HepG2 (cell line): ENCODE results near the gene NEU1. TPM values are rescaled to one million over a fixed set of nuclear protein-coding genes. Genes with fewer than 3 reads are reported as not detected.

Experiments
- AGO1 ChIP-seq: fragments of 200-400 bp; formaldehyde crosslinking; IDR thresholded peaks from 2 replicates; pipeline ENCODE4 v1.6.1; 2017; ENCODE audit warnings: mild to moderate bottlenecking, low read depth, low read length, moderate library complexity; ENCODE audit not compliant: poor library complexity, severe bottlenecking
- ARNT ChIP-seq: fragments of 450-650 bp; IDR thresholded peaks from 2 replicates; pipeline ENCODE4 v1.6.1; 2017
- BORCS8-MEF2B ChIP-seq: sonication (generic); formaldehyde crosslinking; IDR thresholded peaks from 2 replicates; pipeline ENCODE4 v1.8.0; 2022; ENCODE audit warnings: mild to moderate bottlenecking, missing genetic modification reagents
- GPN1 ChIP-seq: sonication (generic); formaldehyde crosslinking; IDR thresholded peaks from 2 replicates; pipeline ENCODE4 v1.5.1; 2020; ENCODE audit warnings: missing genetic modification reagents, borderline replicate concordance
- KLF13 ChIP-seq: sonication (generic); formaldehyde crosslinking; IDR thresholded peaks from 2 replicates; pipeline ENCODE4 v1.4.0; 2020; ENCODE audit warnings: mild to moderate bottlenecking, missing genetic modification reagents
- MATR3 ChIP-seq: sonication (generic); formaldehyde crosslinking; IDR thresholded peaks from 2 replicates; pipeline ENCODE4 v1.4.0; 2020; ENCODE audit warnings: missing genetic modification reagents
- NFE2L2 ChIP-seq: fragments of 150-350 bp; IDR thresholded peaks from 2 replicates; pipeline ENCODE4 v1.6.1; 2014; ENCODE audit warnings: low read length
- PATZ1 ChIP-seq: sonication (generic); formaldehyde crosslinking; IDR thresholded peaks from 2 replicates; pipeline ENCODE4 v1.4.0; 2020; ENCODE audit warnings: missing genetic modification reagents
- TBX3 ChIP-seq: fragments of 450-650 bp; IDR thresholded peaks from 2 replicates; pipeline ENCODE4 v1.6.1; 2017; ENCODE audit warnings: antibody characterized with exemption, mild to moderate bottlenecking, inconsistent platforms, borderline replicate concordance
- TGIF2 ChIP-seq: IDR thresholded peaks from 2 replicates; pipeline ENCODE4 v1.6.1; 2016; ENCODE audit warnings: control low read depth, missing compliant biosample characterization
- TP53 ChIP-seq: sonication (generic); formaldehyde crosslinking; conservative IDR thresholded peaks from 2 replicates; pipeline ENCODE4 v1.4.0; 2020; ENCODE audit warnings: missing genetic modification reagents
- ZNF234 ChIP-seq: sonication (generic); formaldehyde crosslinking; conservative IDR thresholded peaks from 2 replicates; pipeline ENCODE4 v1.5.1; 2020; ENCODE audit warnings: mild to moderate bottlenecking, missing genetic modification reagents
- ZNF350 ChIP-seq: sonication (generic); formaldehyde crosslinking; IDR thresholded peaks from 2 replicates; pipeline ENCODE4 v1.4.0; 2020; ENCODE audit warnings: mild to moderate bottlenecking, low read depth, missing genetic modification reagents, borderline replicate concordance
- ZNF446 ChIP-seq: sonication (generic); formaldehyde crosslinking; IDR thresholded peaks from 2 replicates; pipeline ENCODE4 v1.5.0; 2020; ENCODE audit warnings: mild to moderate bottlenecking, missing genetic modification reagents
- ZNF646 ChIP-seq: sonication (generic); formaldehyde crosslinking; IDR thresholded peaks from 2 replicates; pipeline ENCODE4 v1.9.0; 2021; ENCODE audit warnings: mild to moderate bottlenecking, missing genetic modification reagents
- ZNF749 ChIP-seq: sonication (generic); formaldehyde crosslinking; IDR thresholded peaks from 2 replicates; pipeline ENCODE4 v1.8.0; 2022; ENCODE audit warnings: mild to moderate bottlenecking, missing genetic modification reagents, moderate library complexity, borderline replicate concordance
- ZNF816 ChIP-seq: sonication (generic); formaldehyde crosslinking; IDR thresholded peaks from 2 replicates; pipeline ENCODE4 v1.8.0; 2022; ENCODE audit warnings: missing genetic modification reagents, mild to moderate bottlenecking, borderline replicate concordance
- ZSCAN21 ChIP-seq: sonication (generic); formaldehyde crosslinking; IDR thresholded peaks from 2 replicates; pipeline ENCODE4 v1.8.0; 2022; ENCODE audit warnings: mild to moderate bottlenecking, missing genetic modification reagents, moderate library complexity, borderline replicate concordance
- polyA plus RNA-seq, 8 experiments: library from polyadenylated mRNA; depleted of rRNA in 3 of 8; stranded (reverse) in 7 of 8; unstranded in 1 of 8; fragments of >200 nt; fragmentation: Illumina TruSeq in 4 of 8; extraction: Trizol in 4 of 8; gene quantifications; 2 replicates each; pipeline versions ENCODE4 v1.2.1 to v1.2.3, GENCODE V29; 2011 to 2016; ENCODE audit warnings: low read depth in 4 of 8, missing spikeins in 1 of 8, mixed read lengths in 1 of 8; ENCODE audit not compliant: insufficient read depth in 1 of 8
- total RNA-seq, 5 experiments: library from RNA; depleted of rRNA; stranded (reverse); fragments of >200 nt; fragmentation: Illumina TruSeq; extraction: Trizol; gene quantifications; 2 replicates each; pipeline ENCODE4 v1.2.3, GENCODE V29; 2016; ENCODE audit warnings: low read depth in 1 of 5
- TF ChIP-seq, protein P1 (sequence below): sonication (generic); formaldehyde crosslinking; IDR thresholded peaks from 2 replicates; pipeline ENCODE4 v1.9.0; 2021; ENCODE audit warnings: missing genetic modification reagents, mild to moderate bottlenecking, borderline replicate concordance

Gene NEU1
- total and polyA plus RNA-seq, 2 of the 13 experiments (the other 11 are each of a cell fraction or from before 2014, with no cell fraction given): 215 to 297 TPM

DNA sequence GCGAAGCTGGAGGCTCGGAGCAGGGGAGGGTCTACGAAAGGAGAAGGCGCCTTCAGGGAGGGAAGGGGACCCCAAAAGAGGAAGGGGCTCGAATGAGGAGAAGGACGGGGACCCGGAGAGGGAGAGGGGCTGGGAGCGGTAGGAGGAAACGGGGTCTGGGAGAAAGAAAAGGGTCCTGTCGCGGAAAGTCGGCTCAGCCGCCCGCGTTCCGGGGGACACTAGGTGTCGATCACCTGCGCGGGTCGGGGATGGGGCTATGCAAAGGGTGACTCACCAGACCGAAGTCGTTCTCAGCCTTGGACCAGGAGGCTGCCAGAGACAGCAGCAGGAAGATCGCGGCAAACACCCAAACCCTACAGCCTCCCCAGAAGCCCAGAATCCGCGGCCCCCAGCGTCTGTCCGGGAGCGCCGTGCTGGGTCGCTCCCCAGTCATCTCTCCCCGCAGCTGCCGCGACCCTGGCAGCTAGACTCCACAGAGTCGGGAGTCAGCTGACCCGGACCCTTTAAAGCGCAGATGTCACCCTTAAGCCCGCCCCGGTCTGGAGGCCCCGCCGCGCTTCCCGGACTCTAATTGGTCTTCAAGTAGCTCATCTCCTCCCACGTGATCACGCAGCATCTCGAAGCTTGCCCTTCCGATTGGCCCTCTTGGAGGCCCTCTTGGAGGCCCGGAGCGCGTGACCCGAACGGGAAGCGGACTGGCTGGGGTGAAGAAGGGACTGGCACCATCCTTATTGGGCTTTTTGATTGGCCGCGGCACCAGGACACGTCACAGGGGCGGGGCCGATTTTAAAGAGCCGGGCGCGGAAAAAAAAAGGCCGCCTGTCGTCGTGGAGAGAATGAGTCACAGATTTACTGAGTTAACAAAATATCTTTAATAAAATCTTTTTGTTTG is at the start of gene NEU1 (continued):
- peak; percentile 97 for TF ChIP-seq AGO1
- peak; percentile 89 for TF ChIP-seq ZNF350 (CRISPR knock-in tag)
- no peak; the same call in none of the 2 replicates for TF ChIP-seq ZNF749
- TF ChIP-seq MATR3 (CRISPR knock-in tag): no peak
- 0 out of 2 replicates have a peak, but pooled peaks have one; percentile 89 for TF ChIP-seq KLF13 (CRISPR knock-in tag)
- TF ChIP-seq ZNF234 (CRISPR knock-in tag): no peak
- TF ChIP-seq ZNF646 (CRISPR knock-in tag): no peak
- TF ChIP-seq PATZ1: peak; percentile 81
- TF ChIP-seq ARNT: no peak
- no peak; the same call in 1 of the 2 replicates for TF ChIP-seq ZSCAN21 (CRISPR knock-in tag)
- peak; percentile 97 for TF ChIP-seq TGIF2 (CRISPR knock-in tag)
- TF ChIP-seq TBX3: 0 out of 2 replicates have a peak, but pooled peaks have one; percentile 9
- TF ChIP-seq GPN1 (CRISPR knock-in tag): peak; percentile 39; the same call in 1 of the 2 replicates
- TF ChIP-seq, protein P1, sequence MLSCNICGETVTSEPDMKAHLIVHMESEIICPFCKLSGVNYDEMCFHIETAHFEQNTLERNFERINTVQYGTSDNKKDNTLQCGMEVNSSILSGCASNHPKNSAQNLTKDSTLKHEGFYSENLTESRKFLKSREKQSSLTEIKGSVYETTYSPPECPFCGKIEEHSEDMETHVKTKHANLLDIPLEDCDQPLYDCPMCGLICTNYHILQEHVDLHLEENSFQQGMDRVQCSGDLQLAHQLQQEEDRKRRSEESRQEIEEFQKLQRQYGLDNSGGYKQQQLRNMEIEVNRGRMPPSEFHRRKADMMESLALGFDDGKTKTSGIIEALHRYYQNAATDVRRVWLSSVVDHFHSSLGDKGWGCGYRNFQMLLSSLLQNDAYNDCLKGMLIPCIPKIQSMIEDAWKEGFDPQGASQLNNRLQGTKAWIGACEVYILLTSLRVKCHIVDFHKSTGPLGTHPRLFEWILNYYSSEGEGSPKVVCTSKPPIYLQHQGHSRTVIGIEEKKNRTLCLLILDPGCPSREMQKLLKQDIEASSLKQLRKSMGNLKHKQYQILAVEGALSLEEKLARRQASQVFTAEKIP (CRISPR knock-in tag): no peak
- TF ChIP-seq BORCS8-MEF2B (CRISPR knock-in tag): peak; percentile 91
- TF ChIP-seq ZNF446 (CRISPR knock-in tag): no peak
- no peak for TF ChIP-seq NFE2L2
- no peak for TF ChIP-seq TP53 (CRISPR knock-in tag)
- TF ChIP-seq ZNF816 (CRISPR knock-in tag): peak; percentile 97; the same call in 1 of the 2 replicates
